WTC11 (cell line): ENCODE results near the gene AKIRIN2. TPM values are rescaled to one million over a fixed set of nuclear protein-coding genes. Genes with fewer than 3 reads are reported as not detected.

Experiments
- ATAC-seq: fragments of 200-7000 bp; cut with Tn5 transposase; 2 replicates; pipeline ENCODE4 v1.10.0; 2021; ENCODE audit warnings: mild to moderate bottlenecking, moderate library complexity
- CTCF ChIA-PET: fragments of 300-600 bp; sonication (Branson Sonifier 250); formaldehyde crosslinking; loops from one replicate; lab custom pipeline; 2021; ENCODE audit warnings: antibody characterized with exemption; lab: Charles Lee
- POLR2A ChIA-PET: fragments of 350-600 bp; sonication (Branson Sonifier 250); formaldehyde crosslinking; loops from one replicate; lab custom pipeline; 2021; ENCODE audit warnings: antibody characterized with exemption; lab: Charles Lee
- DNase-seq: peaks from one replicate; pipeline ENCODE4 v3.0.0; 2021; ENCODE audit warnings: low spot score
- H3K27ac Mint-ChIP-seq: 2 replicates; pipeline ENCODE4 v1.8.0; 2021; ENCODE audit warnings: mixed read lengths
- H3K27me3 Mint-ChIP-seq: 2 replicates; pipeline ENCODE4 v1.8.0; 2021; ENCODE audit warnings: low read depth, mild to moderate bottlenecking, moderate library complexity, mixed read lengths
- H3K36me3 Mint-ChIP-seq: 2 replicates; pipeline ENCODE4 v1.8.0; 2021; ENCODE audit warnings: mixed read lengths
- H3K4me1 Mint-ChIP-seq: 2 replicates; pipeline ENCODE4 v1.8.0; 2022; ENCODE audit warnings: mixed read lengths
- H3K4me3 Mint-ChIP-seq: 2 replicates; pipeline ENCODE4 v1.8.0; 2021; ENCODE audit warnings: mild to moderate bottlenecking, moderate library complexity, mixed read lengths
- H3K9me3 Mint-ChIP-seq: 2 replicates; pipeline ENCODE4 v1.8.0; 2021; ENCODE audit warnings: mixed read lengths
- AR ChIP-seq: fragments of 250-450 bp; sonication (Bioruptor Pico); IDR thresholded peaks from 2 replicates; pipeline ENCODE4 v1.9.0; 2021; ENCODE audit warnings: mild to moderate bottlenecking
- ARID4B ChIP-seq: sonication (generic); formaldehyde crosslinking; IDR thresholded peaks from 2 replicates; pipeline ENCODE4 v1.8.0; 2023; ENCODE audit warnings: missing genetic modification reagents, mild to moderate bottlenecking, borderline replicate concordance
- ATF1 ChIP-seq: sonication (generic); formaldehyde crosslinking; IDR thresholded peaks from 2 replicates; pipeline ENCODE4 v1.8.1; 2023; ENCODE audit warnings: mild to moderate bottlenecking, moderate library complexity, missing genetic modification reagents
- ATF6 ChIP-seq: sonication (generic); formaldehyde crosslinking; IDR thresholded peaks from 2 replicates; pipeline ENCODE4 v1.8.1; 2023; ENCODE audit warnings: mild to moderate bottlenecking, missing genetic modification reagents
- CREB1 ChIP-seq: sonication (generic); formaldehyde crosslinking; IDR thresholded peaks from 2 replicates; pipeline ENCODE4 v1.8.0; 2023; ENCODE audit warnings: mild to moderate bottlenecking, missing genetic modification reagents
- E2F4 ChIP-seq: sonication (generic); formaldehyde crosslinking; IDR thresholded peaks from 2 replicates; pipeline ENCODE4 v1.8.1; 2022; ENCODE audit warnings: low read depth, mild to moderate bottlenecking, moderate library complexity, missing genetic modification reagents, borderline replicate concordance
- MAX ChIP-seq: sonication (generic); formaldehyde crosslinking; IDR thresholded peaks from 2 replicates; pipeline ENCODE4 v1.8.0; 2022; ENCODE audit warnings: mild to moderate bottlenecking, missing genetic modification reagents
- NFYB ChIP-seq: sonication (generic); formaldehyde crosslinking; conservative IDR thresholded peaks from 2 replicates; pipeline ENCODE4 v1.8.0; 2022; ENCODE audit warnings: low read depth, missing genetic modification reagents
- ZBTB21 ChIP-seq: sonication (generic); formaldehyde crosslinking; IDR thresholded peaks from 2 replicates; pipeline ENCODE4 v1.8.1; 2023; ENCODE audit warnings: mild to moderate bottlenecking, missing genetic modification reagents, borderline replicate concordance
- ZBTB43 ChIP-seq: sonication (generic); formaldehyde crosslinking; IDR thresholded peaks from 2 replicates; pipeline ENCODE4 v1.8.1; 2023; ENCODE audit warnings: mild to moderate bottlenecking, missing genetic modification reagents
- ZNF121 ChIP-seq: sonication (generic); formaldehyde crosslinking; IDR thresholded peaks from 2 replicates; pipeline ENCODE4 v1.8.0; 2023; ENCODE audit warnings: missing genetic modification reagents
- ZNF281 ChIP-seq: sonication (generic); formaldehyde crosslinking; IDR thresholded peaks from 2 replicates; pipeline ENCODE4 v1.8.0; 2023; ENCODE audit warnings: mild to moderate bottlenecking, missing genetic modification reagents
- ZNF512 ChIP-seq: sonication (generic); formaldehyde crosslinking; IDR thresholded peaks from 2 replicates; pipeline ENCODE4 v1.8.1; 2022; ENCODE audit warnings: missing genetic modification reagents, borderline replicate concordance
- total RNA-seq: library from RNA; stranded (reverse); gene quantifications from 3 replicates; pipeline ENCODE4 v1.2.3, GENCODE V29; 2021

Gene AKIRIN2
- total RNA-seq, 1 experiment from 2014 or later, result 90.2 TPM

- Mint-ChIP-seq H3K9me3 (peaks cover 13% of the 10 kb centered on the region), H3K4me3 (no peak overlapping the region), H3K27me3 (no peaks in the 10 kb centered on the region; the same call in 1 of the 2 replicates), H3K36me3 (peaks cover 3% of the 10 kb centered on the region), H3K27ac (no peak overlapping the region), H3K4me1 (peaks cover 10% of the 10 kb centered on the region; the same call in 1 of the 2 replicates)
- DNase-seq (no peak), ATAC-seq (no peak)
- ChIA-PET POLR2A (no interaction called here), CTCF (no interaction called here)
- TF ChIP-seq ZBTB43 (CRISPR knock-in tag) (no peak), ARID4B (CRISPR knock-in tag) (no peak), AR (CRISPR knock-in tag) (no peak), CREB1 (CRISPR knock-in tag) (no peak), ATF6 (CRISPR knock-in tag) (no peak), ZNF512 (no peak), NFYB (CRISPR knock-in tag) (no peak), ZBTB21 (no peak), ZNF121 (CRISPR knock-in tag) (no peak), E2F4 (CRISPR knock-in tag) (no peak), ZNF281 (CRISPR knock-in tag) (no peak), ATF1 (CRISPR knock-in tag) (no peak), MAX (no peak)
Measured at GRCh38 chr6:87729965-87730719, 28.1 kb upstream of the AKIRIN2 start.
